H1 (cell line): ENCODE results near the gene GRIK4. TPM values are rescaled to one million over a fixed set of nuclear protein-coding genes. Genes with fewer than 3 reads are reported as not detected.

ENCODE experiments used
- CTCF ChIA-PET: fragments of 300-600 bp; sonication (Branson Sonifier 250); formaldehyde crosslinking; loops from one replicate; lab custom pipeline; 2021; ENCODE audit not compliant: partially characterized antibody; lab: Charles Lee
- POLR2A ChIA-PET: fragments of 300-600 bp; sonication (Branson Sonifier 250); formaldehyde crosslinking; loops from one replicate; lab custom pipeline; 2021; ENCODE audit warnings: inconsistent platforms; ENCODE audit not compliant: partially characterized antibody; lab: Charles Lee
- DNase-seq, 2 experiments: peaks; one replicate each; pipeline versions ENCODE4 v3.0.0 to v3.0.0-alpha.2; 2010 to 2022; ENCODE audit warnings: low spot score in 2 of 2, low read depth in 1 of 2, mixed read lengths in 1 of 2
- FAIRE-seq: peaks from 2 replicates; lab custom pipeline; 2011; peaks lifted over from hg19 to GRCh38; lab: Jason Lieb, UNC
- H2AFZ ChIP-seq: 2 replicates; pipeline ENCODE4 v1.8.1; 2012; ENCODE audit warnings: low read length, inconsistent platforms
- H2AK5ac ChIP-seq: 2 replicates; pipeline ENCODE4 v1.6.1; 2013; ENCODE audit warnings: low read depth, low read length
- H2BK120ac ChIP-seq: replicated peaks from 2 replicates; pipeline ENCODE3; 2013; ENCODE audit warnings: low read depth, low read length, inconsistent platforms
- H2BK12ac ChIP-seq: 2 replicates; pipeline ENCODE4 v1.6.1; 2013; ENCODE audit warnings: low read depth, low read length
- H2BK15ac ChIP-seq: 2 replicates; pipeline ENCODE4 v1.6.1; 2013; ENCODE audit warnings: low read length
- H2BK20ac ChIP-seq: 2 replicates; pipeline ENCODE4 v1.6.1; 2013; ENCODE audit warnings: low read length
- H2BK5ac ChIP-seq: 2 replicates; pipeline ENCODE4 v1.6.1; 2013; ENCODE audit warnings: low read depth, low read length
- H3K14ac ChIP-seq: 2 replicates; pipeline ENCODE4 v1.6.1; 2013; ENCODE audit warnings: inconsistent platforms; ENCODE audit not compliant: insufficient read length
- H3K18ac ChIP-seq: 2 replicates; pipeline ENCODE4 v1.6.1; 2013; ENCODE audit warnings: low read length; ENCODE audit errors: extremely low read depth
- H3K23ac ChIP-seq: 2 replicates; pipeline ENCODE4 v1.6.1; 2013; ENCODE audit warnings: inconsistent platforms; ENCODE audit not compliant: insufficient read length
- H3K23me2 ChIP-seq: 2 replicates; pipeline ENCODE4 v1.6.1; 2013; ENCODE audit warnings: low read depth, low read length
- H3K27ac ChIP-seq: 2 replicates; pipeline ENCODE4 v1.6.1; 2011; ENCODE audit warnings: low read depth, low read length, inconsistent platforms
- H3K27me3 ChIP-seq, 4 experiments: replicated peaks in 1 of 4; 1 replicate in 1 of 4; 2 replicates in 3 of 4; pipeline versions ENCODE4 v1.6.1 to v1.8.1; 2011 to 2013; ENCODE audit warnings: low read length in 3 of 4, mild to moderate bottlenecking in 3 of 4, inconsistent platforms in 2 of 4, mixed read lengths in 2 of 4, moderate library complexity in 1 of 4; ENCODE audit not compliant: control insufficient read depth in 3 of 4, insufficient read depth in 3 of 4; ENCODE audit errors: extremely low read depth in 1 of 4
- H3K36me3 ChIP-seq, 4 experiments: 2 replicates each; pipeline versions ENCODE4 v1.6.1 to v1.8.1; 2011 to 2013; ENCODE audit warnings: mild to moderate bottlenecking in 4 of 4, low read length in 3 of 4, moderate library complexity in 2 of 4, control low read depth in 1 of 4, inconsistent platforms in 1 of 4; ENCODE audit not compliant: insufficient read depth in 4 of 4, control insufficient read depth in 2 of 4
- H3K4ac ChIP-seq: replicated peaks from 2 replicates; pipeline ENCODE3; 2013; ENCODE audit warnings: low read length, low read depth, mixed read lengths, inconsistent platforms; ENCODE audit not compliant: insufficient read length
- H3K4me1 ChIP-seq, 4 experiments: replicated peaks in 1 of 4; 1 replicate in 1 of 4; 2 replicates in 3 of 4; pipeline versions ENCODE4 v1.6.1 to v1.8.1; 2011 to 2013; ENCODE audit warnings: low read length in 3 of 4, inconsistent platforms in 2 of 4, mixed read lengths in 1 of 4; ENCODE audit not compliant: insufficient read depth in 4 of 4, control insufficient read depth in 3 of 4
- H3K4me2 ChIP-seq, 2 experiments: 2 replicates each; pipeline versions ENCODE4 v1.6.1 to v1.8.1; 2011 to 2013; ENCODE audit warnings: low read depth in 2 of 2, low read length in 2 of 2, control low read depth in 1 of 2, inconsistent platforms in 1 of 2, mild to moderate bottlenecking in 1 of 2; ENCODE audit not compliant: insufficient read depth in 1 of 2
- H3K4me3 ChIP-seq, 4 experiments: fragments of 200-600, 300-600 bp in 1 of 4; sonication (generic), shearing (Covaris generic), sonication (Bioruptor Twin) in 1 of 4; 2 replicates each; pipeline versions ENCODE4 v1.5.1 to v1.8.1; 2011 to 2016; ENCODE audit warnings: low read length in 4 of 4, low read depth in 3 of 4, control low read depth in 2 of 4, inconsistent platforms in 2 of 4, mild to moderate bottlenecking in 2 of 4, mixed read lengths in 1 of 4, moderate library complexity in 1 of 4; ENCODE audit not compliant: insufficient read depth in 2 of 4; ENCODE audit errors: extremely low read depth in 1 of 4
- H3K56ac ChIP-seq: replicated peaks from 2 replicates; pipeline ENCODE3; 2013; ENCODE audit warnings: low read depth, mild to moderate bottlenecking, mixed read lengths, low read length, inconsistent platforms; ENCODE audit not compliant: insufficient read length
- H3K79me1 ChIP-seq: 2 replicates; pipeline ENCODE4 v1.6.1; 2013; ENCODE audit warnings: low read depth, low read length, control low read depth
- H3K79me2 ChIP-seq, 2 experiments: 2 replicates each; pipeline versions ENCODE4 v1.6.1 to v1.8.1; 2012 to 2013; ENCODE audit warnings: low read length in 2 of 2, mild to moderate bottlenecking in 2 of 2, inconsistent platforms in 1 of 2; ENCODE audit not compliant: insufficient read depth in 2 of 2, control insufficient read depth in 1 of 2
- H3K9ac ChIP-seq, 4 experiments: replicated peaks in 1 of 4; 1 replicate in 1 of 4; 2 replicates in 3 of 4; pipeline versions ENCODE4 v1.6.1 to v1.8.1; 2011 to 2013; ENCODE audit warnings: low read depth in 3 of 4, low read length in 3 of 4, control low read depth in 2 of 4, mild to moderate bottlenecking in 2 of 4, moderate library complexity in 2 of 4, inconsistent platforms in 1 of 4; ENCODE audit errors: extremely low read depth in 1 of 4
- H3K9me3 ChIP-seq, 2 experiments: 2 replicates each; pipeline versions ENCODE4 v1.6.1 to v1.8.1; 2012 to 2013; ENCODE audit warnings: mild to moderate bottlenecking in 2 of 2, moderate library complexity in 2 of 2, control low read depth in 1 of 2, inconsistent platforms in 1 of 2, low read depth in 1 of 2, low read length in 1 of 2, mixed read lengths in 1 of 2; ENCODE audit not compliant: insufficient read depth in 2 of 2
- H4K20me1 ChIP-seq, 2 experiments: replicated peaks in 1 of 2; 2 replicates each; pipeline versions ENCODE3 to v1.8.1; 2011 to 2013; ENCODE audit warnings: inconsistent platforms in 2 of 2, low read length in 2 of 2, mild to moderate bottlenecking in 1 of 2; ENCODE audit not compliant: insufficient read depth in 2 of 2, control insufficient read depth in 1 of 2
- H4K5ac ChIP-seq: 2 replicates; pipeline ENCODE4 v1.6.1; 2013; ENCODE audit warnings: low read length, low read depth, mixed read lengths, inconsistent platforms; ENCODE audit not compliant: insufficient read length
- H4K8ac ChIP-seq: 2 replicates; pipeline ENCODE4 v1.8.0; 2013; ENCODE audit warnings: mild to moderate bottlenecking, moderate library complexity, low read length, inconsistent platforms; ENCODE audit not compliant: insufficient read depth; ENCODE audit errors: extremely low read depth
- H4K91ac ChIP-seq: replicated peaks from 2 replicates; pipeline ENCODE3; 2013; ENCODE audit warnings: low read length, mixed read lengths, inconsistent platforms; ENCODE audit not compliant: insufficient read length
- ASH2L ChIP-seq: fragments of 200-600, 300-600 bp; sonication (generic); IDR thresholded peaks from one replicate; pipeline ENCODE4 v1.7.1; 2017; ENCODE audit warnings: low read length
- CBX5 ChIP-seq: fragments of 300-800, 300-1000 bp; sonication (generic); IDR thresholded peaks from 2 replicates; pipeline ENCODE4 v1.7.1; 2016; ENCODE audit warnings: antibody characterized with exemption, low read length, low read depth
- CTBP2 ChIP-seq: IDR thresholded peaks from 2 replicates; pipeline ENCODE4 v1.7.0; 2011; ENCODE audit warnings: borderline replicate concordance, mild to moderate bottlenecking, moderate library complexity, mixed read lengths, low read length; ENCODE audit not compliant: insufficient read depth, insufficient read length
- HDAC2 ChIP-seq, 2 experiments: fragments of 300-600 bp in 1 of 2; sonication (generic) in 1 of 2; IDR thresholded peaks; 2 replicates each; pipeline ENCODE4 v1.6.1; 2011 to 2012; ENCODE audit warnings: low read depth in 2 of 2, low read length in 2 of 2, mild to moderate bottlenecking in 2 of 2, moderate library complexity in 2 of 2, borderline replicate concordance in 1 of 2, inconsistent platforms in 1 of 2
- JUND ChIP-seq: IDR thresholded peaks from 2 replicates; pipeline ENCODE4 v1.6.1; 2011; ENCODE audit warnings: mild to moderate bottlenecking, improper control_type of control experiment, low read length
- MAFK ChIP-seq: IDR thresholded peaks from 2 replicates; pipeline ENCODE4 v1.6.1; 2012; ENCODE audit warnings: low read depth, mild to moderate bottlenecking, improper control_type of control experiment, low read length
- RAD21 ChIP-seq, 2 experiments: IDR thresholded peaks in 1 of 2; conservative IDR thresholded peaks in 1 of 2; 2 replicates each; pipeline ENCODE4 v1.6.1; 2011; ENCODE audit warnings: low read depth in 2 of 2, low read length in 2 of 2, improper control_type of control experiment in 1 of 2, inconsistent platforms in 1 of 2, mild to moderate bottlenecking in 1 of 2, moderate library complexity in 1 of 2
- RNF2 ChIP-seq: fragments of 200-900, 300-1000 bp; sonication (generic); IDR thresholded peaks from 2 replicates; pipeline ENCODE4 v1.7.1; 2016; ENCODE audit warnings: borderline replicate concordance, low read depth, mild to moderate bottlenecking, antibody characterized with exemption, low read length; ENCODE audit not compliant: poor library complexity, severe bottlenecking; ENCODE audit errors: missing control alignments
- SIX5 ChIP-seq: IDR thresholded peaks from 2 replicates; pipeline ENCODE4 v1.6.1; 2011; ENCODE audit warnings: mild to moderate bottlenecking, low read depth, low read length
- SUZ12 ChIP-seq: fragments of 200-600 bp; sonication (generic); IDR thresholded peaks from 2 replicates; pipeline ENCODE4 v1.6.1; 2012; ENCODE audit warnings: mild to moderate bottlenecking, inconsistent platforms, low read length, moderate library complexity, mixed read lengths
- USF2 ChIP-seq: IDR thresholded peaks from 2 replicates; pipeline ENCODE4 v1.6.1; 2011; ENCODE audit warnings: low read length, improper control_type of control experiment
- WGBS, 2 experiments: shearing (Covaris generic) in 1 of 2; methylation state at CpG; one replicate each; pipeline versions ENCODE4 v1.1.6 to v1.1.7; 2013 to 2015; ENCODE audit warnings: low lambda C conversion rate in 2 of 2, mixed read lengths in 2 of 2, inconsistent platforms in 1 of 2, low coverage in 1 of 2, missing lambda C conversion rate in 1 of 2; ENCODE audit not compliant: insufficient replicate concordance in 2 of 2, insufficient coverage in 1 of 2, insufficient read length in 1 of 2; ENCODE audit errors: extremely low coverage in 1 of 2, missing lambda C conversion rate in 1 of 2; 5-methylcytosine and 5-hydroxymethylcytosine counted together
- polyA plus RNA-seq, 7 experiments: library from polyadenylated mRNA; depleted of rRNA in 3 of 7; stranded (reverse) in 5 of 7; unstranded in 2 of 7; fragments of >200 nt in 5 of 7; fragments of 200-250 nt in 2 of 7; gene quantifications; 1 replicate in 5 of 7; 2 replicates in 1 of 7; 4 replicates in 1 of 7; pipeline versions ENCODE4 v1.2.1 to v1.2.3, GENCODE V29; 2011 to 2013; ENCODE audit warnings: missing spikeins in 2 of 7, mixed read lengths in 2 of 7
- total RNA-seq: library from RNA; stranded (reverse); fragmentation: NEBNext Ultra II Directional; extraction: Animal tissue kit (Norgen Biotek cat#: 25700); gene quantifications from 2 replicates; pipeline ENCODE4 v1.2.1, GENCODE V29; 2021

The GRIK4 gene
- total and polyA plus RNA-seq, 2 of the 8 experiments (the other 6 are each of a cell fraction or from before 2014, with no cell fraction given) = 1.2 to 2.9 TPM

- no peak overlapping the region for H2BK15ac ChIP-seq
- no peak overlapping the region for H4K8ac ChIP-seq
- H2AK5ac ChIP-seq = no peak overlapping the region
- H3K23ac ChIP-seq = no peak overlapping the region
- WGBS, 2 experiments = 94% methylated on average over 11 of the region's 11 CpGs; no CpG with 5 or more reads in 1 of the 2 experiments
- no peak overlapping the region for H3K4me2 ChIP-seq
- no peaks in the 10 kb centered on the region for H3K79me1 ChIP-seq
- FAIRE-seq = no peak
- no peak overlapping the region for H2BK120ac ChIP-seq
- no peak overlapping the region for H2AFZ ChIP-seq
- H2BK12ac ChIP-seq = no peak overlapping the region
- H3K18ac ChIP-seq = no peak overlapping the region; the same call in 1 of the 2 replicates
- H3K56ac ChIP-seq = no peak overlapping the region
- DNase-seq = no peak
- H3K27ac ChIP-seq = no peak overlapping the region
- H3K79me2 ChIP-seq = no peaks in the 10 kb centered on the region
- H2BK5ac ChIP-seq = no peak overlapping the region
- no peak overlapping the region for H3K4me3 ChIP-seq
- no peak overlapping the region for H4K5ac ChIP-seq
- no peaks in the 10 kb centered on the region for H3K36me3 ChIP-seq
- H3K27me3 ChIP-seq = no peaks in the 10 kb centered on the region; a peak in 1 of 7 replicates
- no peak overlapping the region for H3K4ac ChIP-seq
- POLR2A ChIA-PET = no interaction called here
- no peaks in the 10 kb centered on the region; the same call in 1 of the 2 replicates for H3K23me2 ChIP-seq
- no peaks in the 10 kb centered on the region for H3K9me3 ChIP-seq
- no peaks in the 10 kb centered on the region for H4K20me1 ChIP-seq
- H4K91ac ChIP-seq = no peak overlapping the region
- no peak overlapping the region for H3K14ac ChIP-seq
- no peaks in the 10 kb centered on the region; a peak in 1 of 7 replicates for H3K4me1 ChIP-seq
- no peak for TF ChIP-seq SIX5
- TF ChIP-seq RAD21 (IDR thresholded peaks at IDR 0.05 in 1 of 2, conservative IDR thresholded peaks at IDR 0.05 in 1 of 2; ENCODE audit: low read depth in 2 of 2, low read length in 2 of 2) = no peak
- no peak for TF ChIP-seq HDAC2 (IDR thresholded peaks at IDR 0.05; ENCODE audit: borderline replicate concordance in 1 of 2, low read depth in 2 of 2, low read length in 2 of 2)
- TF ChIP-seq MAFK = no peak
- no peak for TF ChIP-seq CTBP2
- TF ChIP-seq USF2 = no peak
- TF ChIP-seq RNF2 = no peak
- no peak for TF ChIP-seq JUND
- TF ChIP-seq SUZ12 = no peak
- TF ChIP-seq CBX5 = no peak
- no peak for TF ChIP-seq ASH2L
- H2BK20ac ChIP-seq = no peak overlapping the region
- H3K9ac ChIP-seq = no peak overlapping the region
- CTCF ChIA-PET = interaction anchor here (1.4 to 1.6 kb wide), 3 partner anchors 38 to 60 kb away, joined by 3 read pairs; no protein-coding TSS in a partner anchor
Observed at GRCh38 chr11:120869516-120870011, 358.0 kb downstream of the GRIK4 start.
